DMS53 (cell line): ENCODE results near the gene CCDC74B.
"Not testable (repeated sequence)": the region's sequence is repeated elsewhere in the genome, so short reads cannot be mapped to it uniquely, and the experiment has no call there.

ENCODE experiments used
- DNase-seq: peaks from one replicate; lab custom pipeline; 2025; lab: John Stamatoyannopoulos, UW

Gene CCDC74B

GRCh38 chr2:130102597-130103363 lies 42.1 kb downstream of the CCDC74B start:
- DNase-seq: not testable (repeated sequence)
